ENCODE measurements around the gene OXSR1.

GRCh38 chr3:38148311-38148882 lies 16.9 kb upstream of the OXSR1 start:
- TF ChIP-seq POLR2A (IDR thresholded peaks at IDR 0.05), result no peak
- no peak for TF ChIP-seq EP300 (IDR thresholded peaks at IDR 0.05)
- no peak for TF ChIP-seq CTCF (IDR thresholded peaks at IDR 0.05)
